ENCODE data around the gene TGFB1. TPM values are rescaled to one million over a fixed set of nuclear protein-coding genes. Genes with fewer than 3 reads are reported as not detected.

The TGFB1 gene
- total and polyA plus RNA-seq, 9 of the 15 experiments (the other 6 are each of a cell fraction or from before 2014, with no cell fraction given) = 0.24 to 159 (median 17.2) TPM

DNA sequence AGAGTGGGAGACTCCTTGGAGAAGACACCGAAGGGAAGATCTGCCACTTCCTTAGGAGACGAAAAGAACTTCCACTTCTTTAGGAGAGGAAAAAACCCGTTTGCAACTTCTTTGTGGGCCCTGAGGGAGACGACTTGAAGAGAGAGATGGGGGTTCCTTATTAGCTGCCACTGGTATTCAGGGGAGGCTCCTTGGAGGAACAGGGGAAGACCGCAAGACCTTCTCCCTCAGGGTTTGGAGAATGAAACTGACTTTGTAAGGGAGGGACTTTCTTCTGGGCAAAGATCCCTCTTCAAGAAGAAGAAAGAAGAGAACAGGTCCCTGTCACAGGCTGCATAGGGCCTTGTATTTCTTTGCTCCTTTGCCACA, 44.3 kb upstream of the TGFB1 start:
- Histone ChIP-seq H3K79me2 (ENCODE audit: control insufficient read depth, insufficient read depth, low read length) (peaks cover 48% of the 10 kb centered on the region), H3K27ac (ENCODE audit: extremely low read depth, low read depth, low read length) (peak overlapping the region; percentile 95), H2AFZ (ENCODE audit: low read depth, low read length) (peak overlapping the region; percentile 82), H4K20me1 (replicated peaks; ENCODE audit: control insufficient read depth, insufficient read depth, low read length) (no peaks in the 10 kb centered on the region), H3K4me2 (ENCODE audit: insufficient read depth, low read length) (peak overlapping the region; percentile 90), H3K27me3 (ENCODE audit: control insufficient read depth in 2 of 2, insufficient read depth in 2 of 2, low read length in 2 of 2) (no peaks in the 10 kb centered on the region), H3K9ac (ENCODE audit: insufficient read depth in 1 of 2, low read depth in 2 of 2, low read length in 2 of 2) (peak overlapping the region; percentile 92 to 97), H3K9me1 (ENCODE audit: control insufficient read depth, insufficient read depth, low read length) (no peaks in the 10 kb centered on the region), H3K4me3 (peak overlapping the region; percentile 73), H3K36me3 (ENCODE audit: control insufficient read depth, insufficient read depth, low read length) (peaks cover 10% of the 10 kb centered on the region; the same call in 1 of the 3 replicates), H3K4me1 (replicated peaks in 1 of 2; ENCODE audit: control insufficient read depth in 2 of 2, insufficient read depth in 2 of 2, low read length in 2 of 2) (peaks cover 15 to 18% of the 10 kb centered on the region in 2 experiments; a peak in 4 of 5 replicates), H3K9me3 (replicated peaks; ENCODE audit: control insufficient read depth, insufficient read depth, low read depth, low read length) (no peaks in the 10 kb centered on the region)
- ChIA-PET CTCF (ENCODE audit: low intra/inter-chr PET ratio) (no interaction called here), POLR2A (interaction anchor here (0.7 to 1.6 kb wide), 5 partner anchors 9 to 42 kb away, joined by 3 to 12 read pairs (median 5); partner anchors contain the start of genes B9D2 and DMAC2)
- DNase-seq (ENCODE audit: extremely low read depth in 1 of 4, low spot score in 3 of 4) = no peak
- in situ Hi-C loops (cut with MboI) = no loop called here
- no TSS peak for BruUV-seq (replicated peaks)
- ATAC-seq = peak; percentile 2; the same call in 1 of the 3 replicates
- no peak for FAIRE-seq
- WGBS (ENCODE audit: insufficient coverage, low coverage, missing lambda C conversion rate) = 0% methylated on average over 5 of the region's 5 CpGs
- intact Hi-C loops (cut with micrococcal nuclease) = loop anchor here (5.0 kb wide), 1 partner anchor 34 kb away; no protein-coding TSS in a partner anchor
- TF ChIP-seq PYGO2 (tag; IDR thresholded peaks at IDR 0.05) = no peak
- no peak for TF ChIP-seq HIVEP1 (CRISPR knock-in tag; IDR thresholded peaks at IDR 0.05)
- TF ChIP-seq, protein P1, sequence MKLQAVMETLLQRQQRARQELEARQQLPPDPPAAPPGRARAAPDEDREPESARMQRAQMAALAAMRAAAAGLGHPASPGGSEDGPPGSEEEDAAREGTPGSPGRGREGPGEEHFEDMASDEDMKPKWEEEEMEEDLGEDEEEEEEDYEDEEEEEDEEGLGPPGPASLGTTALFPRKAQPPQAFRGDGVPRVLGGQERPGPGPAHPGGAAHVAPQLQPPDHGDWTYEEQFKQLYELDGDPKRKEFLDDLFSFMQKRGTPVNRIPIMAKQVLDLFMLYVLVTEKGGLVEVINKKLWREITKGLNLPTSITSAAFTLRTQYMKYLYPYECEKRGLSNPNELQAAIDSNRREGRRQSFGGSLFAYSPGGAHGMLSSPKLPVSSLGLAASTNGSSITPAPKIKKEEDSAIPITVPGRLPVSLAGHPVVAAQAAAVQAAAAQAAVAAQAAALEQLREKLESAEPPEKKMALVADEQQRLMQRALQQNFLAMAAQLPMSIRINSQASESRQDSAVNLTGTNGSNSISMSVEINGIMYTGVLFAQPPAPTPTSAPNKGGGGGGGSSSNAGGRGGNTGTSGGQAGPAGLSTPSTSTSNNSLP (IDR thresholded peaks at IDR 0.05; ENCODE audit: borderline replicate concordance, low read depth, low read length) = no peak
- TF ChIP-seq SNIP1 (IDR thresholded peaks at IDR 0.05; ENCODE audit: low read depth) = no peak
- TF ChIP-seq FOS (IDR thresholded peaks at IDR 0.05; ENCODE audit: extremely low read depth, insufficient read length) = no peak
- no peak for TF ChIP-seq BRD4 (IDR thresholded peaks at IDR 0.05)
- TF ChIP-seq, protein P2, sequence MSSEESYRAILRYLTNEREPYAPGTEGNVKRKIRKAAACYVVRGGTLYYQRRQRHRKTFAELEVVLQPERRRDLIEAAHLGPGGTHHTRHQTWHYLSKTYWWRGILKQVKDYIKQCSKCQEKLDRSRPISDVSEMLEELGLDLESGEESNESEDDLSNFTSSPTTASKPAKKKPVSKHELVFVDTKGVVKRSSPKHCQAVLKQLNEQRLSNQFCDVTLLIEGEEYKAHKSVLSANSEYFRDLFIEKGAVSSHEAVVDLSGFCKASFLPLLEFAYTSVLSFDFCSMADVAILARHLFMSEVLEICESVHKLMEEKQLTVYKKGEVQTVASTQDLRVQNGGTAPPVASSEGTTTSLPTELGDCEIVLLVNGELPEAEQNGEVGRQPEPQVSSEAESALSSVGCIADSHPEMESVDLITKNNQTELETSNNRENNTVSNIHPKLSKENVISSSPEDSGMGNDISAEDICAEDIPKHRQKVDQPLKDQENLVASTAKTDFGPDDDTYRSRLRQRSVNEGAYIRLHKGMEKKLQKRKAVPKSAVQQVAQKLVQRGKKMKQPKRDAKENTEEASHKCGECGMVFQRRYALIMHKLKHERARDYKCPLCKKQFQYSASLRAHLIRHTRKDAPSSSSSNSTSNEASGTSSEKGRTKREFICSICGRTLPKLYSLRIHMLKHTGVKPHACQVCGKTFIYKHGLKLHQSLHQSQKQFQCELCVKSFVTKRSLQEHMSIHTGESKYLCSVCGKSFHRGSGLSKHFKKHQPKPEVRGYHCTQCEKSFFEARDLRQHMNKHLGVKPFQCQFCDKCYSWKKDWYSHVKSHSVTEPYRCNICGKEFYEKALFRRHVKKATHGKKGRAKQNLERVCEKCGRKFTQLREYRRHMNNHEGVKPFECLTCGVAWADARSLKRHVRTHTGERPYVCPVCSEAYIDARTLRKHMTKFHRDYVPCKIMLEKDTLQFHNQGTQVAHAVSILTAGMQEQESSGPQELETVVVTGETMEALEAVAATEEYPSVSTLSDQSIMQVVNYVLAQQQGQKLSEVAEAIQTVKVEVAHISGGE (CRISPR knock-in tag; IDR thresholded peaks at IDR 0.05) = 0 out of 6 replicates have a peak, but pooled peaks of 1 of the 3 experiments have one; percentile 39
- TF ChIP-seq, protein P3, sequence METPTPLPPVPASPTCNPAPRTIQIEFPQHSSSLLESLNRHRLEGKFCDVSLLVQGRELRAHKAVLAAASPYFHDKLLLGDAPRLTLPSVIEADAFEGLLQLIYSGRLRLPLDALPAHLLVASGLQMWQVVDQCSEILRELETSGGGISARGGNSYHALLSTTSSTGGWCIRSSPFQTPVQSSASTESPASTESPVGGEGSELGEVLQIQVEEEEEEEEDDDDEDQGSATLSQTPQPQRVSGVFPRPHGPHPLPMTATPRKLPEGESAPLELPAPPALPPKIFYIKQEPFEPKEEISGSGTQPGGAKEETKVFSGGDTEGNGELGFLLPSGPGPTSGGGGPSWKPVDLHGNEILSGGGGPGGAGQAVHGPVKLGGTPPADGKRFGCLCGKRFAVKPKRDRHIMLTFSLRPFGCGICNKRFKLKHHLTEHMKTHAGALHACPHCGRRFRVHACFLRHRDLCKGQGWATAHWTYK (CRISPR knock-in tag; IDR thresholded peaks at IDR 0.05) = no peak
- no peak for TF ChIP-seq ZNF583 (CRISPR knock-in tag; IDR thresholded peaks at IDR 0.05)
- TF ChIP-seq ZNF347 (CRISPR knock-in tag; IDR thresholded peaks at IDR 0.05; ENCODE audit: low read depth) = no peak
- TF ChIP-seq, protein P4, sequence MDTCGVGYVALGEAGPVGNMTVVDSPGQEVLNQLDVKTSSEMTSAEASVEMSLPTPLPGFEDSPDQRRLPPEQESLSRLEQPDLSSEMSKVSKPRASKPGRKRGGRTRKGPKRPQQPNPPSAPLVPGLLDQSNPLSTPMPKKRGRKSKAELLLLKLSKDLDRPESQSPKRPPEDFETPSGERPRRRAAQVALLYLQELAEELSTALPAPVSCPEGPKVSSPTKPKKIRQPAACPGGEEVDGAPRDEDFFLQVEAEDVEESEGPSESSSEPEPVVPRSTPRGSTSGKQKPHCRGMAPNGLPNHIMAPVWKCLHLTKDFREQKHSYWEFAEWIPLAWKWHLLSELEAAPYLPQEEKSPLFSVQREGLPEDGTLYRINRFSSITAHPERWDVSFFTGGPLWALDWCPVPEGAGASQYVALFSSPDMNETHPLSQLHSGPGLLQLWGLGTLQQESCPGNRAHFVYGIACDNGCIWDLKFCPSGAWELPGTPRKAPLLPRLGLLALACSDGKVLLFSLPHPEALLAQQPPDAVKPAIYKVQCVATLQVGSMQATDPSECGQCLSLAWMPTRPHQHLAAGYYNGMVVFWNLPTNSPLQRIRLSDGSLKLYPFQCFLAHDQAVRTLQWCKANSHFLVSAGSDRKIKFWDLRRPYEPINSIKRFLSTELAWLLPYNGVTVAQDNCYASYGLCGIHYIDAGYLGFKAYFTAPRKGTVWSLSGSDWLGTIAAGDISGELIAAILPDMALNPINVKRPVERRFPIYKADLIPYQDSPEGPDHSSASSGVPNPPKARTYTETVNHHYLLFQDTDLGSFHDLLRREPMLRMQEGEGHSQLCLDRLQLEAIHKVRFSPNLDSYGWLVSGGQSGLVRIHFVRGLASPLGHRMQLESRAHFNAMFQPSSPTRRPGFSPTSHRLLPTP (IDR thresholded peaks at IDR 0.05; ENCODE audit: borderline replicate concordance, extremely low read depth, insufficient read length) = no peak
- no peak for TF ChIP-seq ZFP36 (IDR thresholded peaks at IDR 0.05; ENCODE audit: low read depth, low read length, partially characterized antibody)
